Natural killer cell treated with Interleukin-12 subunit alpha and Interleukin-12 subunit beta and Interleukin-15 and Interleukin-18, amount 100 ng/mL, for 72 hours (primary cell): ENCODE data around the gene MAP7. TPM values are rescaled to one million over a fixed set of nuclear protein-coding genes. Genes with fewer than 3 reads are reported as not detected.

Experiments used
- ATAC-seq, 2 donors: fragments of 150-1000 bp; cut with Tn5 transposase in 1 of 2; sonication (Bioruptor Pico), chemical (Tn5 transposase) in 1 of 2; 2 replicates each; pipeline ENCODE4 v1.10.0; 2021
- DNase-seq: peaks from one replicate; pipeline ENCODE4 v3.0.0; 2022; ENCODE audit warnings: low spot score
- H3K27ac Mint-ChIP-seq, 2 donors: 1 replicate in 1 of 2; 2 replicates in 1 of 2; pipeline ENCODE4 v1.8.0; 2022; ENCODE audit warnings: mixed read lengths in 2 of 2, mild to moderate bottlenecking in 1 of 2, moderate library complexity in 1 of 2
- H3K27me3 Mint-ChIP-seq, 2 donors: 1 replicate in 1 of 2; 2 replicates in 1 of 2; pipeline ENCODE4 v1.8.0; 2022; ENCODE audit warnings: mixed read lengths in 2 of 2
- H3K36me3 Mint-ChIP-seq: one replicate; pipeline ENCODE4 v1.8.0; 2022; ENCODE audit warnings: mixed read lengths
- H3K4me1 Mint-ChIP-seq, 2 donors: 1 replicate in 1 of 2; 2 replicates in 1 of 2; pipeline ENCODE4 v1.8.0; 2022; ENCODE audit warnings: low read depth in 2 of 2, mixed read lengths in 2 of 2, mild to moderate bottlenecking in 1 of 2
- H3K4me3 Mint-ChIP-seq: one replicate; pipeline ENCODE4 v1.8.0; 2022; ENCODE audit warnings: mixed read lengths
- H3K9me3 Mint-ChIP-seq: 2 replicates; pipeline ENCODE4 v1.8.0; 2022; ENCODE audit warnings: mixed read lengths
- total RNA-seq, 2 donors: library from RNA; stranded (reverse); gene quantifications; one replicate each; pipeline ENCODE4 v1.2.3, GENCODE V29; 2022

MAP7 gene
- total RNA-seq, 2 donors from 2014 or later, result 0.73 to 0.83 TPM

DNA sequence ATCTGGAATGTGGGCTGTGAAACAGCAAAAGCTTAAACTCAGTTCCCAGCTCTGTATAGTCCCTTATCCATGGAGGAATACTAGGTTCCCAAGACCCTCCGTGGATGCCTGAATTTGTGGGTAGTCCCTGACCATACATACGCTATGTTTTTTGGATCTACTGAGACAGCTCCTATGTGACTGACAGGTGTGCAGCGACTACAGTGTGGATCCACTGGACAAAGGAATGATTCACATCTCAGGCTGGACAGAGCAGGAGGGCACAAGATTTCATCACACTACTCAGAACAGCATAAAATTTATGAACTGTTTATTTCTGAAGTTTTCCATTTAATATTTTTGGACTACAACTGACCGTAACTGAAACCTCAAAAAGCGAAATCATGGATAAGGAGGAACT, 125.3 kb downstream of the MAP7 start:
- ATAC-seq (no peak), DNase-seq (no peak)
- no peak overlapping the region for H3K4me3 Mint-ChIP-seq
- no peak overlapping the region for H3K27ac Mint-ChIP-seq
- no peaks in the 10 kb centered on the region for H3K36me3 Mint-ChIP-seq
- no peaks in the 10 kb centered on the region for H3K9me3 Mint-ChIP-seq
- H3K27me3 Mint-ChIP-seq, result peaks cover 11 to 22% of the 10 kb centered on the region in 2 donors
- no peaks in the 10 kb centered on the region for H3K4me1 Mint-ChIP-seq

DNA sequence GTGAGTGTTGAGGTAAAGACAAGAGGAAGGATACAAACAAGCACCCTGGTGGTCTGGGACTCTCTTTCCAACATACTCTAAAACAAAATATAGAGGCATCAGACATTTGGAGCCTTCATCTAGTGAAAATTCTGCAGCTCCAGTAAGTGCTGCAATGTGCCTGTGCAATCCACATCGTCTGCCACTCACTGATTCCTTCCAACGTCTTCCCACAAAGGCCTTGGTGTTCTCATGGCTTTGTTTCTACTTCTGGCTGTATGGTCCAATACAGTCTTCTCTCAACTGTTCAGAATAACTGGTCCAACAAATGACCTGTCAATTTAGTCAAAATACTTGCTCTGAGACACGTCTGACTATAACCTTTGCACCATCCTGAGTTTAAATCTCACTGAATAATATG, 125.8 kb downstream of the MAP7 start:
- no peak for ATAC-seq
- DNase-seq, result no peak
- H3K27me3 Mint-ChIP-seq, result peaks cover 11 to 22% of the 10 kb centered on the region in 2 donors

DNA sequence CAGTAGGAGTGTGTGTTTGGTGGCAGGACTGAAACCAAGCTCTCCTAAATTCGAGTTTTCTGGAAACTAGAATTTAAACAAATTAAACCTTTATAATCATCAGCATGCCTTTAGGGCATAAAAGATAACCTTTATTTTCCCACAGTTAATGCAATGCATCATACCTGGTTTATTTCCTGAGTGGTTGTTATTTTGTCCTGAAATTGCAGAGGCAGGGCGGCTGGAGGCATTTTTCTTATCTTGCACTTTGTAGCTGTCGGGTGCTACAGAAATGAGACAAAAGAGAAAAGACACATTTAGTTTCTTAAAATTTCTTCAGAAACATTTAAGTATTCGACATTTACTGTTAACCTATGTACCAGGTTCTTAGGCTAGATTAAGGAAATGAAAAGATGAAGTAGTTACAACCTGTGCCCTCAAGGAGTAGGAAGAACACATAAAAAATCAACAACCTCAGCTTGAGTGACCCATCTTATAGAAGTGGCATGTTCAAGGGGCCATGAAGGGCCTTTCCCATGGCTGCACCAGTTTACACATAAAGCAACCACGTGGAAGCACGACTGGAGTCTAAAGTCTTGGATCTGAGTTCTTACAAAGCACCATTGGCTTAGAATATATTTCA, 128.6 kb downstream of the MAP7 start:
- peaks cover 6 to 16% of the 10 kb centered on the region in 2 donors for H3K27me3 Mint-ChIP-seq
- H3K36me3 Mint-ChIP-seq, result no peaks in the 10 kb centered on the region
- no peak overlapping the region for H3K27ac Mint-ChIP-seq
- H3K4me3 Mint-ChIP-seq, result no peak overlapping the region
- H3K9me3 Mint-ChIP-seq, result no peaks in the 10 kb centered on the region
- ATAC-seq (no peak), DNase-seq (no peak)
- H3K4me1 Mint-ChIP-seq, result no peaks in the 10 kb centered on the region

More for the DNA sequence above, 125.8 kb downstream of the MAP7 start:
- H3K9me3 Mint-ChIP-seq, result no peaks in the 10 kb centered on the region
- H3K27ac Mint-ChIP-seq, result no peak overlapping the region
- H3K4me1 Mint-ChIP-seq, result no peaks in the 10 kb centered on the region
- H3K36me3 Mint-ChIP-seq, result no peaks in the 10 kb centered on the region
- no peak overlapping the region for H3K4me3 Mint-ChIP-seq

DNA sequence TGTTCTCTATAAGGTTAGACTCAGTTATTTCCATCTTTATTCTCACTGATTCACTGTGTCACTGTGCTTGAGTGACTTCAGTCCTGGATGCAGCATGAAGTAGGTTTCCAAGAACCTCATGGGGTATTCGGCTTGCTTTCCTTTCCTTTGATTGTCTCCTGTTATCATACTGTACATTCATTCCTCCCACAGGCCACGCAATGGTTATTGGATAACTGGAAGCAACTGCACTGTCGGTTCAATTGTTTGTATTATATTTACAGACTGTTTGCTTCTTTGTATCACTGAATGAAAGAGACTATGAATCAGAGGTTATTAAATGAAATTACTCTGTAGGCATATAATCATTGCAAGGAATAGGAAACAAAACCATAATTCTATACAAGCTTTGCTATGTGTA, 129.4 kb downstream of the MAP7 start:
- Mint-ChIP-seq H3K27me3 (peaks cover 3 to 8% of the 10 kb centered on the region in 2 donors), H3K27ac (no peak overlapping the region), H3K4me3 (no peak overlapping the region), H3K4me1 (no peaks in the 10 kb centered on the region), H3K36me3 (no peaks in the 10 kb centered on the region), H3K9me3 (no peaks in the 10 kb centered on the region)
- ATAC-seq, result no peak
- no peak for DNase-seq

DNA sequence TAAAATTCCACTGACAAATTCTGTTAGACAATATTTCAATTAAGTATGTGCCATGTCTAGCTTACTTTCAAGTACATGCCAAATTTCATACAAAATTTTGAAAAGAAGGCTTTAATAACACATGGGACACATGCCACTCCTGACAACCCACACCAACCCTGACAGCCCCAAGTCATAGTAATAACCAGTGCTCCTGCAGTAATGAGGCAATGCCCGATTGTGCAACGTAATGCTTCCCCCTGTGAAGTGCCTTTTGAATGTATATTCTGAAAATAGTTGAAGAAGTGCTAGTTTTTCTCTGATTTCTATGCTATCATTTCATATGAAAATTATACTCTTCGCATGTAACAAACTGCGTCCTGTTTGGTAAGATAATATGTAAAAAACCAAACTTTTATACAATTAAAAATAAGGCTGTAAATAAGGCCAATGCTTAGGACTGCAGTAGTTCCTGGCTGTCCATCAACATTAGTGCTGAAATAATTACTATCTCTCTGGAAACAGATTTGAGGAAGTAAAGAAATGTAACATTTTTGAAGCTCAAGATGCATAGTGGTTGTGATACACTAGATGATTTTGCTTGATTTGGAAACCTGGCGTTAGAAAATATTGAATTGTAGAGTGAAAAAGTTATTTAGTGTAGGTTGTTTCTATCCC, 134.7 kb downstream of the MAP7 start:
- no peak overlapping the region for H3K27ac Mint-ChIP-seq
- no peaks in the 10 kb centered on the region for H3K9me3 Mint-ChIP-seq
- H3K4me1 Mint-ChIP-seq, result no peaks in the 10 kb centered on the region
- H3K27me3 Mint-ChIP-seq, result no peaks in the 10 kb centered on the region
- ATAC-seq (no peak), DNase-seq (no peak)
- H3K36me3 Mint-ChIP-seq, result no peaks in the 10 kb centered on the region
- H3K4me3 Mint-ChIP-seq, result no peak overlapping the region

DNA sequence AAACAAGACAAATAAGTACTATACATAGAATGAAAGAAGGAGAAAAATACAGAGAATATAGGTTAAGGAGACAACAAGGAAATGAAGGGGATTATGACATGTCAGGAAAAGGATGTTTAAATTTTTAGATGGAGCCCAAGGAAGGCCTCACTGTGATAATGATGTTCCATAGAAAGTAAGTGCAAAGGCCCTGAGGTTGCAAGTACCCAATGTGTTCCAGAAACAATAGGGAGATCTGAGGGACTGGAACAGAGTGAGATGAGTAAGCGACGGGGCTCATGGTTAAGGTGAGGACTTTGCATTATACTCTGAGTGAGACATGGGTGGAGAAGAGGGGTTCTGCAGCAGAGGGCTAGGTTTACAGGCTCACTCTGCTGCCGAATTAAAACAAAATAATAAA, 137.8 kb downstream of the MAP7 start:
- peaks cover 4 to 16% of the 10 kb centered on the region in 2 donors for H3K27me3 Mint-ChIP-seq
- no peaks in the 10 kb centered on the region for H3K9me3 Mint-ChIP-seq
- ATAC-seq (no peak), DNase-seq (no peak)
- no peaks in the 10 kb centered on the region for H3K36me3 Mint-ChIP-seq
- H3K4me1 Mint-ChIP-seq, result no peaks in the 10 kb centered on the region
- no peak overlapping the region for H3K4me3 Mint-ChIP-seq
- no peak overlapping the region for H3K27ac Mint-ChIP-seq

DNA sequence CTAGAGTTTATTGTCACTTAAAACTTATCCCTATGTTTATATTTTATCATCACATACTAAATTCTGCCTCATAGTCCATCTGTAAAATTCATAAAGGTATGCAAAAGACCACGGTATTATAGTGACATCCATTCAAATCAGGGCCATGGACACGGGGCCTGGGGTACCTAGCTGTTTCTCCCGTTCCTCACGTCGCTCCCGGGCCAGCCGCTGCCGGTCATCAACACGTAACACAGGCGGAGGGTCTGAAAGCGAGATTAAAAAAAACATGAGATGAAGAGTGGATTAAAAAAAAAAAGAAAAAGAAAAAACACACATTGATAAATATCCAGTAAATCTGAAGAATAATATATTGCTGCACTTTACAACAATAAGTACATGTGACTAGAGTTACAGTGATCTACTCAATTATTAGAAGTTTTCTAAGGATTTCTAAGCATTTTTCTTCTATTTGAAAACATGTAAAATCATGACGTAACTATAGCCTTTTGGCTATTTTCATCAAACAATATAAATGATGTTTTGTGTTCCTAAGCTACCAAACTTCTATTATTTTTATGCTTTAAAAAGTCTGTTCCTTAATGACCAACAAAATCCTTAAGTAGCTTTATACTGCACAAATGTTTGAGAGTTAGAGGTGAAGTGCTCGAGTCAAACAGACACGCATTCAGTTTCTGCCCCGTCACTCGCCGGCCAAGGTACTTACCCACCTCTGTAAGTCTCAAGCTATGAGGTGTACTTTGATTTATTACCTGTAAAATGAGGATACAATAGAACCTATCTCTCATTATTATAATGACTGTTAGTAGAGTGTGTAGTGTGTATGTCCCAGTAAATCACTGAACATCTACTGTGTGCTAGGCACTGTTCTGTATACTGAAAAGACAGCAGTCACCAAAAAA, 138.5 kb downstream of the MAP7 start:
- Mint-ChIP-seq H3K9me3 (no peaks in the 10 kb centered on the region), H3K4me3 (no peak overlapping the region), H3K4me1 (no peaks in the 10 kb centered on the region), H3K36me3 (no peaks in the 10 kb centered on the region), H3K27ac (no peak overlapping the region), H3K27me3 (peaks cover 4 to 22% of the 10 kb centered on the region in 2 donors)
- ATAC-seq (no peak), DNase-seq (no peak)

DNA sequence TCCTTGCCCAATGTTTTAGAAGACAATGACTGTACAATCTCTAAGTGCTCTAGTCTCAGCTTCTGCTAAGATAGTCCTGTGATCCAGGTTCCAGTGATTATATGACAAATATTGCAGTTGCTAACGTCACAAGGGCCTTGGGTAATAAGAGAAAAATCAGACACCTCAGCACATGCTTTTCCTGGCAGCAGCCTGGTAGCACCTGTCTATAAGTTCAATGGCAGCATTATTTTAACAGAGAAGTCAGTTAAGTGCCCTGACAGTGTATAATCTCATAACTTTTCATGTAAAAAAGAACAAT, 139.2 kb downstream of the MAP7 start:
- no peak overlapping the region for H3K4me3 Mint-ChIP-seq
- H3K9me3 Mint-ChIP-seq, result no peaks in the 10 kb centered on the region
- H3K4me1 Mint-ChIP-seq, result no peaks in the 10 kb centered on the region

DNA sequence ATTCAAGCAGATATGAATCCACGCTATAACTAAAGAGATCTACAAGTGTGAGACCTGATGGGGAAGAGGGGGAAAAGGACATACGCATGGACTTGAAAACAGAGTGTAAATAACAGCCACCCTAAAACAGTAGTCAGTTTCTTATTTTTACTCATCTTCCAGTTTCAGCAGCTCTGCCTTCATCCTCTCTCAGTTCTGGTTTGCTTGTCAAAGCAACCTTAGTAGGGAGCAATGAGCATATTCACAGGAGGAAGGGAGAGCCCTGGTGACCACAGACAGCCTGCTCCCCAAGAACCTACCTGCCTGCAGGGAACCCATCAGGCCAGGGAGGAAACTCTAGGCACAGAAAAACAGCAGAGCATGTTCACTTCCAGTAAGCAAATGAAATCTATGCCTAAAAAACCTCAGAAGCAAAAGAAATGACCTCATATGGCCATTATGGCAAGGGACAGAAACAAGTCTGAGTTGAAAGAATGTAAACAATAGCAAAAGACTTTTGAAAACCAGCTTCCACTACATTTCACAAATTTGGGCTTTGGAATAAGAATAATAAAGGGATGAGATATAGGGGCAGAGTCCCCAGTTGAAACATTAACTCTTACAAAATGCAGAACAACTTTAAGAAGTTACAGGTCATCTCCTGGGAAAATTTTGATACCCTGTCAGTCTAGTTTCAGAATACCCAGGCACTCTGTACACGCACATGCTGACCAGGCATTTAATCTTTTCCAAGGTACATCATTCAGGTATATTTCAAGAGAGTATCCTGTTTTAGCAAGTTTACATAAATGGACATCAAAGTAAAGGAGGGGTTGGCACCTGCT, 139.8 kb downstream of the MAP7 start:
- no peak overlapping the region for H3K4me3 Mint-ChIP-seq
- no peaks in the 10 kb centered on the region for H3K4me1 Mint-ChIP-seq
- DNase-seq, result no peak
- no peaks in the 10 kb centered on the region for H3K9me3 Mint-ChIP-seq
- H3K36me3 Mint-ChIP-seq, result no peaks in the 10 kb centered on the region
- ATAC-seq, result peak in 1 of 2 donors; percentile 27
- H3K27me3 Mint-ChIP-seq, result peaks cover 8 to 22% of the 10 kb centered on the region in 2 donors
- no peak overlapping the region for H3K27ac Mint-ChIP-seq

More for the DNA sequence above, 139.2 kb downstream of the MAP7 start:
- no peak overlapping the region for H3K27ac Mint-ChIP-seq
- peaks cover 6 to 22% of the 10 kb centered on the region in 2 donors for H3K27me3 Mint-ChIP-seq
- no peaks in the 10 kb centered on the region for H3K36me3 Mint-ChIP-seq
- ATAC-seq (no peak), DNase-seq (no peak)

DNA sequence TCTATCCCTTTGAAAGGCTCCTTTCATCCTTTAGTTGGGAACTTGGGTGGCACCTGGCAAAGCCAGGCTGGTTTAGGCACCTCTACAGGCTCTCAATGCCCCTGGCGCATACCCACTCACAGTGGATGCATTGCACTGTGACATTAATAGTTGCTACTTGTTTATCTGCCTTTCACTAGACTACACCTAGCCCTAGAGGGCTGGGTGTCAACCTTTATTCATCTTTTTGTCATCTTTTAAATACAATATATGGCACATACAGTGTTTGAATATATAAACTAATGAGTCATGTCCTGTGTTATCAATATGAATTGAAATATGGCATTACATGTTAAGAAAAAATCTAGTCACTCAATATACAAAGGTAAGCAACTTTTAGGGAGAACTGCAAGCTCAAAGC, 140.6 kb downstream of the MAP7 start:
- ATAC-seq (no peak), DNase-seq (no peak)
- Mint-ChIP-seq H3K9me3 (no peaks in the 10 kb centered on the region), H3K27me3 (peaks cover 12 to 22% of the 10 kb centered on the region in 2 donors), H3K4me3 (no peak overlapping the region), H3K36me3 (no peaks in the 10 kb centered on the region), H3K4me1 (no peaks in the 10 kb centered on the region), H3K27ac (no peak overlapping the region)

DNA sequence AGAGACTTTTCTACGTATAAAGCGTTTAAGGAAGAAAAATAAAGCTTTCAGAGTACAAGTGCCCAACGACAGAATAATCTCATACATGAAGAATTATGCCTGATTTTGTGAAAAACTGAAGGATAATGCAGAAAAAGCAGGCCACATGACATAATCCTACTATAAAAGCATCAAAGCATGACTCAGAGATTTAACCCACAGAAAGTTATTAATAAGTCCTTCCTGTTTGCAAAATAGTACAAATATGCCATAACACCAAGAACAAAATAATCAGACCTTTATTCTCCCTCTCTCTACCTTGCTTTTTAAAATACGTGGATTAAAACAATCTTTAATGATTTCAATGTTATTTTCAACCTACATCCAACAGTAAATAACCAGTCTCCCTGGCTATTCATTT, 142.0 kb downstream of the MAP7 start:
- no peaks in the 10 kb centered on the region for H3K36me3 Mint-ChIP-seq
- H3K4me1 Mint-ChIP-seq, result no peaks in the 10 kb centered on the region
- DNase-seq (no peak), ATAC-seq (no peak)
- H3K27me3 Mint-ChIP-seq, result peaks cover 12 to 22% of the 10 kb centered on the region in 2 donors
- H3K9me3 Mint-ChIP-seq, result no peaks in the 10 kb centered on the region
- H3K4me3 Mint-ChIP-seq, result no peak overlapping the region
- H3K27ac Mint-ChIP-seq, result no peak overlapping the region

DNA sequence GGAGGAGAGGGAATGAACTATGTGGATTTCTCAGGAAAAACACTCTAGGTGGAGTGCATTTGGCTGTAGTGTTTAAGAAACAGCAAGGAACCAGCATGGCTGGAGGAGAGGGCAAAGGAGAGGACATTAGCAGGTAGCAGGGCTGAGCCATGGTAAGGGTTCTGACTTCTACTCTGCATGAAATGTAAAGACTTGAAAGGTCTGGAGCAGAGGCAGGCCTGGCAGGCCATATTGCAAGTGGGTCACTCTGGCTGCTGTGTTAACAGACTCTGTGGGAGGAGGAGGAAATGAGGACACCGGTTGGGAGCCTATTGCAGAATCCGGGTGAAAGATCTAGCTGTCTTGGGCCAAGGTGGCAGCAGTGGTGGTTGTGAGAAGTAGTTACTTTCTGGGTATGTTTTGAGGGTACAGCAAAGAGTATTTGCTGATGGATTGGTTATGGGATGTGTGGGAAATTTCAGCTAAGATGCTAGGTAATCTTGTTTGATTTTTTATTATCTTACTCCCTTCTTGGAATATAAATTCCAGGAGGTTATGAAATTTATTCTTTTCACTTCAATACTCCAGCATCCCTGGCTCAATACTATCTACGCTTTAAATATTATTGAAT, 144.7 kb downstream of the MAP7 start:
- Mint-ChIP-seq H3K4me3 (no peak overlapping the region), H3K27ac (no peak overlapping the region), H3K4me1 (no peaks in the 10 kb centered on the region), H3K27me3 (peaks cover 12 to 31% of the 10 kb centered on the region in 2 donors), H3K9me3 (no peaks in the 10 kb centered on the region), H3K36me3 (no peaks in the 10 kb centered on the region)
- ATAC-seq (peak in 1 of 2 donors; percentile 40), DNase-seq (no peak)
